Mucosa of gallbladder (tissue), 1 donor: ENCODE results near the gene SMIM32. TPM values are rescaled to one million over a fixed set of nuclear protein-coding genes. Genes with fewer than 3 reads are reported as not detected.

Experiments used
- DNase-seq: peaks from one replicate; pipeline ENCODE4 v3.0.0-alpha.2; 2020; ENCODE audit warnings: low spot score
- total RNA-seq: library from RNA; stranded (reverse); gene quantifications from one replicate; pipeline ENCODE4 v1.2.1, GENCODE V29; 2021
- donor health status: DM: no; HTN: no; CAD: no.

Gene SMIM32
- total RNA-seq, 1 donor from 2014 or later: 33.1 TPM

DNA sequence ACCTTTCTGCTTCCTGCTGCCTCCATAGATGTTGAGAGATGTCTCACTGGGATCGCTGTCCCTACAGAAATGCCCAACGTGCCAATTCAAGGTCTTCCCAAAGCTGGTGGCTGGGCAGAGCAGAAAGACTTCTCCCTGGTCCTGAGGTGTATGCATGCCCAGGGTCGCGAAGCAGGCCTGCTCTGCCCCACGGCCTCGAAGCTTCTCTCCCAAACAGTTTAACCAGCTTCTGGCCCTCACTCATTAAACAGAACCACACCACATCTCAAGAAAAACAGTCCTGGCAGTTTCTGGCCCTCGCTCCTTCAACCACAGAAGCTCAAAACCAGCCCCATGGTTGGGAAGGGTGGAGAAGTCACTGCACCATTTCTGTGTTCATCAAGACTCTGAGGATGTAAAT is 14.7 kb upstream of the SMIM32 start:
- DNase-seq: no peak

DNA sequence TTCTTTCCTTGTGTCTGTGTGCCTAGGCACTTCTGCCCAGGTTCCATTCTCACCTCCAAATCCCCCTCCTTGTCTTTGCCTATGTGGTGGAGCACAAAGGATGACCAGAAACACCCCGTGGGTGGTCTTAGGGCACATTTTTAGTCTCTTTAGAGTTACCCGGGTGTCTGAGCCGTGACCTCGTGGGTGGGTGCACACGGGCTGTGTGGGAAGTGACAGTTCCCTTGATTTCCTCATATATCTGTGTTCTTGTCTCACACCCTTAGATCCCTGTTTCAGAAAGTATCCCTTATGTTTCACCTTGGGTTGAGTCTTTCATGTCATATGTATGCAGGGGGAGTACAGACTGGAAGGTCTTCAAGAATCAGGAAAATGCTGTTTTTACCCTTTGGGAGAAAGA is 13.4 kb upstream of the SMIM32 start:
- no peak for DNase-seq

DNA sequence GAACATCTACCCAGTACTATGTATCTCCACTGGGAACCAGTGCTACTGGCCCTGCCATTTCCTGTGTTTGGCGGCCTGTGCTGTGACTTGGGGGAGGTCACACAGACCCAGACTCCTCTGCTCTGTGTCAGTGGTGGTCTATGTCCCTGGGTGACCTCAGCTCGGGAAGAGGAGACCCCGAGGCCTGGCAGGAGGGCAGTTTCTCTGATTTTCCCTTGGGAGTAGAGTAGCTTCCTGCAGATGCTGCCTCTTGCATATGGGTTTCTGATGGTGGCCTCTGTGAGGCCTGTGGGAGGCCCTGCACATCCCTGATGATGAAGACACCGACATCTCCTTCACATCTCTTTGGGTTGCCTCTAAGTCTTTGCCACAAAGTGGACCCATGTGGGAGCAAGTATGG is 13.0 kb upstream of the SMIM32 start:
- DNase-seq: no peak

DNA sequence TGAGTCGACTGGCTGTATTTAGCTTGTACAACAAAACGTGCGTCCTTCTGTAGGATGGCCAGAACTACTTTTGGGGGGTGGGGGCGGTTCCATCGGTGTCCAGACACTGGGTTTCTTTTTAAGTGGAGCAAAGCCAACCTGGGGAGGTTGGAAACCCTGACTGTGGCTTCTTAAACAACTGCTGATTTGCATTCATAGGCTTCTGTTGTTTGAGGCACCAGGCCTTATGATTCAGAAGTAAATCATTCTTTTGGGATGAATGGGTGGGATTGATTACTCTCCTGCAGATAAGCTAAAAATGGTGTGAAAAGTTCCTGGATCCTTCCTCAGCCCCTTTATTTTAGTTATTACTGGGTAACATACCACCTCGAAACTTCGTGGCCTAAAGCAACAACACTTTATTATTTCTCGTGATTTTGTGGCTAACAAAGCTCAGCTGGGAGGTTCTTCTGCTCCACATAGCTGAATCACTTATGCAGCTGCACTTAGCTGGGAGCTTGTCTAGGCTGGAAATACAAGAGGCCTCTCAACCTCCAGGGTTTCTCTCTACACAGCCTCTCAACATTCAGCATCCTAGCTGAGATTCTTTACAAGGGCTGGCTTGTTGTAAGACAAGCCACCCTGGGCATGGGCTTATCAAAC is 12.2 kb upstream of the SMIM32 start:
- no peak for DNase-seq

DNA sequence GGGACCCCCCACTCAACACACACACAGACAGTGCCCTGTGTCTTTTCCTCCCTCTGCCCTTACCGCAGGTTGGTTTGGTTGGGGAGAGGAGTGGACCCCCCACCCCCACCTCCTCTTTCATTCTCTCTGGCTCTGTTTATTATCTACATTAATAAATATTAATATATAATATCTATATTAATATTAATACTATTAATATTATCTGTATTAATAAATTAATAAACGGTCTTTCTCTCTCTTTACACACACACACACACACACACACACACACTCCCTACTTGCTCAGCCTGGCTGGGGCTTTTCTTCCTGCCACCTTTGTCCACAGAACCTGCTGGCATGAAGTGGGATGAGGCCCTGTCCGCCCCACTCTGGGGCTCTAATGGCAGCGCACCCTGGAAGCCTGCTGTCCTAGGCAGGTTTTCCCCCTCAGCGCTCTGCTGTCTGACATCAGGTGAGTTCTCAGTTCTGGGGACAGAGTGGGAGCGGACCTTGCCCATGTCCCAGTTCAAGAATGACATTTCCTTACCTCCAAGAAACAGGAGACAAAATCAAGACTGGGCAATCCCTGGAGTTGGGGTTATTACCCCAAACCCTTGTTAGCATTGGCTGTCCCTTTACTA is 10.5 kb upstream of the SMIM32 start:
- DNase-seq: no peak

DNA sequence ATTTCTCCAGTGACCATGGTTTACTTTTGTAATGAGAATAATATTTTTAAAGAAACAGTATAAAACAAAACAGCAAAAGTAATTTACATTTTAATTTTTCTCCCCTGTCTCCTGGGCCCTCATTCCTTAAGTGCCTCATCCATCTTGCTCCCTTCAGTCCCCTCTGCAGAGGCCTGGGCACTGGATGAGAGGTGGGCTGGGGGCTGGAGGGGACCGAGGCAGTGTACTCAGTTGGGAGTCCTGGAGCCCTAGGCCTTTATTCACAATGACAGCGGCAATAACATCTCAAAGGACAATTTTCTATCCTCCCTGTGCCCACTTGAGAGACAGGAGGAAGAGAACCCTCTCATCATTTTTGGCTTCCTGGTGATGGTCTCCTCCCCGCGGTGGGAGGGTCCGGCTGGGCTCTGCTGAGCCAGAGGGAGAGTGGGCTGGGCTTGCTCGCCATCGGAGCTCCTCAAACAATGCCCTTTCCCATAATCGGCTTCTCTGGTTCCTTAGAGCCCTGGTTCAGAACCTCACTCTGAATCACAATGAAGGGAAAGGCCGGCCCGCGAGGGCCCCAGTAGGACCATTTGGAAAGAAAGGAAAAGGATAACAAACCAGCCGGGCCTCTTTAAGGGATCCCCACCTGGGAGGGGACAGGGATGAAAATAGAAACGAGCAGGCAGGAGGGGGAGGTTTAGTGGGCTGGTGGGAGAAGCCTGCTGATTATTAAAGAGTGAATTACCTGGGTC is 9.7 kb upstream of the SMIM32 start:
- DNase-seq: no peak

DNA sequence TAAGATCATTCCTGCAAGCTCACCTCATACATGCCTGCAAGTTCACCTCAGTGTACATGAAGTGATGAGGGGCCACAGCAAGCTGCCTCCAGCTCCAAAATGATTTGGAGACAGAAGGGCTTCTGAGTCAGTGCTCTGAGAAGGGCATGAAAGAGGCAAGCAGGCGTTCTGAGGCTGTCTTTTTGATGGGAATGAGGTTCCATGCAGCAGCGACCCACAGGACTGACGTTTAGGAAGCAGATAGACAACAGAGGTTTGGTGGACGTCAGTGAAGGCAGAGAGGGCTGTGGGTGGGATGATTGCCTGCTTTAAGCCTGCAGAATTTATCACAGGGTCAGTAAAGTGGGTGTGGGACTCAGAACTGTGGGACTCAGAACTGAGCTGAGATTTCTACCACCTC is 8.9 kb upstream of the SMIM32 start:
- no peak for DNase-seq

DNA sequence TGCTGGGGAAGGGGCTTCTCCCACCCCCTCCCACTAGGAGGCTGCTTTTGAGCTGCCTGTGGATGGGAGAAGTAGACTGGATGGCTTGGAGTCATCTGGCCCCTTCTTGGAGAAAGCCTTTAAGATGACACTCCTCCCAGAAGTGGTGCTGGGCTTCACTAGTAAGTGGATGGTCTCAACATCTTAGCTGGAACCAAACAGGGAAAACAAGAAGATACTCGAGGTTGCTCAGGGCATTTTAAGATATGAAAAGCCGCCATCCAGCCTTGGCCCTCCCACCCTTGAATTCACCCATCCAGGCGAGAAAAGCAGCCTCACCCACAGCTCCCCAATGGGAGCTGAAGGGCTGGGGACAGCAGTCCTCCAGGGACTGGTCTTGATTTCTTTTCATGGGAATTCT is 7.8 kb upstream of the SMIM32 start:
- DNase-seq: no peak

DNA sequence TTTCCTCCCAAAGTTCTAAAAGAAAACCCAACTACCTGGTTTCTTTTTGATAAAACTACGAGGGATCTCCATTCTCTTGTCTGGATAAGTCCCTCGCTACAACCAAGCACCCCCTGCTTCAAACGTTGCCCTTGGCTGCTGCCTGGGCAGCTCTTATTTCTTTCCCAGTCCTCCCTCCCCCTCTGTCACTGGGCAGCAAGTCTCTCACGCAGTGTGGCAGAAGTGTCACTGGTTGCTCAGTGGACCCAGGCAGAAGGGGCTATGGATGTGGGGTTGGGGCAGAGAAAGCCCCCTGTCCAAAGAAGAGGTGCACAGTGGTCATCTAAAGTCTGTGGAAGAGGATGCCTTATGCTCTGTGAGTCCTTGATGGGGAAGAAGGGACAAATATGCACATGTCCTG is 7.2 kb upstream of the SMIM32 start:
- DNase-seq: no peak

DNA sequence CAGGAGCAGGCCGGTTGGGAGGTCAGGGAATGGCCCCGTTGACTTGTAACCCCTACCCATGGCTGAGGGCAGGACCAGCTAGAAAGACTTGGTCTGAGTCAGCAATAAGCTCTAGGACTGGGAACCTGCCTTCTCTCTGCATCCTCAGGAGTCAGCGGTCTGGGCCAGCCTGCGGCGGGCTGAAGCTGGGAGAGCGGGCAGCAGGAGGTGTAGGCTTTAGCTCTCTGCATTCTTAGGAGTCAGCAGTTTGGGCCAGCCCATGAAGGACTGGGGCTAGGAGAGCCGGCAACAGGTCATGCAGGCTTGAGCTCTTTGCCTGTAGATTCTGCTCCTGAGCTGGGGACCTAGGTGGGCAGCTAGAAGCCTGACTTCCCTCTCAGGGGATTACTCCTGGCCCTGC is 6.4 kb upstream of the SMIM32 start:
- no peak for DNase-seq

DNA sequence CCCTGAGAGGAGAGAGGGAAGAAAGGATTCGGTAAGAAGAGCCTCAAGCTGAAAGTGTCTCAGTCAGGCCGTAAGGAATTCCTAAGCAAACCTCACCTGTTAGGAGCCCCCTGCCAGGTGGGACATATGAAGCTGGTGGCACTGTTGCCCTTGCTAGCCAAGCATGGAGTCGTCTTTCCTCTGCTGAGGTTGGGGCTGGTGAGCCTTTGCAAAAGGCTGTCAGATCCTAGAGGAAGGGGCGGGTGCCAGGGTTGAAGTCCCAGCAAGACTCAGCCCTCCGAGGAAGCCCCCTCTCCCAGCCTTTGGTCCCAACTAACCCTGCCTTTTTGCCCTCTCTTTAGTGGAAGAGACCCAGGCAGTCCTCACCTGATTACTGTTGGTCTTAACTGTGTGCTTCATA is 5.5 kb upstream of the SMIM32 start:
- no peak for DNase-seq

DNA sequence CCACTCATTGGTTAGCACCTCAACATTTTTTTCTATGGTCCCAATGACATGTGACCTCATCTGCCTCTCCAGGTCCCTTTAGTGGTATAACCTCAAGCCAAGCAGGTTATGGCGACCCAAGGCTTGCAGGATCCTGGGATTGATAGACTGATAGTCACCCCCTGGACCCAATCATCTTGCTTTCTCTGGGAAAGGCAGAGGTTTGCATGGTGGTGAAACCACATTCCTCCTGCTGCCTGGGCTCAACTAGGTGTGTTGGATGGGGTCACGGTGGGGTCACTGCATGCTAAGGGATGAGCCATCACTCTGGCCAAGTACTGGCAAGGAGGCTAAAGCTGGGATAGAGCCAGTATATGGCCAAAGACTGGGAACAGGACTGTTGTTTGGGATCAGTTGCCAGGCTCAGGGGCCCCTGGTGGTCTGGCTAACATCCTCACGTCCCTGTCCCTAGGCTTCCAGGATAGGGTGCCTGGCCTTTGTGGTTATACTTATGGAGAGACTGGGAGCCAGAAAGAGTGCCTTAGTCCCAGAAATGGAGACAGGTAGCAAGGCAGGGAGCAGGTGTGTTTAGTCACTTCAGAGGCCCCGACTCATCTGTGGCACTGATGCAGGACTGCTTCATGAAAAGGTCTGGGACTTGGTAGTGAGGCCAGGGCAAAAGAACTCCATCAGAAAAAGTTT is 4.6 kb upstream of the SMIM32 start:
- DNase-seq: no peak

DNA sequence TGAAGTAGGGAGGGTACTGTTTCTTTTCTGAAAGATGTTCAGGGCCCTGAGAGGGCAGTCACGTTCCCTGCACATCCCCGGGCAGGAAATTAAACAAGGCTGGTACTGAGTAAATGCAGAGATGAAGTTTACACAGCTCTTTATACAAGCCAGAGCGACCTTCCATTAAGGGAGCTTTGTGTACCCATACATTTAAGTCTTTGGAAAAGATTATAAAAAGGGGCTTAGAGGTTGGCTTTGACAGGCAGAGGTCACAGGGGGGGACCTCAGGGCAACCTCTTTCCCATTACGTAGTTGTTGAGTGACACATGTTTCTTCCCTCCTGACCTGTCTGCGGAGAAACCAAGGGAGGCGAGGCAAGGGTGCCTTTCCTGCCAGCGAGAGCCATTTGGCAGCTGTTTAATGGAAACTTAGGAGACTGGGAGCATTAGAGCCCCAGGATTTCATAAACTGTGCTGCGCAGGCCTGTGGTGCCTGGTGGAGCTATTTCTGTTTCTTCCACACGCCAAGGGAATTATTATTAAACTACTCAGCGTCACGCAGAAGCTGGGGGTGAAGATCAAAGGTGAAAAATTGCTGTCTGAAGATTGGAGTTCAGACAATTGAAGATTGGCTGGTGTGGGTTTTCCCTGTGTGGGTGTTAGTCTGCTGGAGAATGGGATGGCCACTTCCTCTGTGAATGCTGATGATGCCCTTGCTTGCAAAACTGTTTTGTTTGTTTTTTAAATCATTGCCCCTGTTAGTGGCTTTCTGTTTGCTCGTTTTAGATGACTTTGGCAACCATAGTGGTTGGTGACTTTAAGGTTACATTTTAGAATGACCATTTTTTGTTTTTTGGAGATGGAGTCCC is 3.2 kb upstream of the SMIM32 start:
- DNase-seq: no peak

DNA sequence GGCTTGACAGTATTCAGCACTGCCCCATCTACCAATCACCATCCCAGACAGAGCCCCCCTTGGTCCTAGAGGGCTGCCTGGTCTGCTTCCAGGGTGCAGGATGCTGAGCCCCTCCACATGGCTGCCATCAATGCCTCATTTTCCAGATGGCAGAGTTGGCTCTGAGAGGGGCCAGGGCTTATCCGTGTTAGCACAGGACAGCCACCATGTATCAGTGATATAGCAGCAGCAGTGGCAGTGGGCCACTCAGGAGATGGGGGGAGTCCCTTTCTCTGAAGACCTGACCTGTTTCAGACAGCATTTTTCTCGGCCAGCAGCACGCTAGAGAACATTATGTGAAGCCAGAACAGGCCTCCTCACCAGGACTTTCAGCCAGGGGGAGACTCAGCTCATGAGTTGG is 1.6 kb upstream of the SMIM32 start:
- DNase-seq: no peak

DNA sequence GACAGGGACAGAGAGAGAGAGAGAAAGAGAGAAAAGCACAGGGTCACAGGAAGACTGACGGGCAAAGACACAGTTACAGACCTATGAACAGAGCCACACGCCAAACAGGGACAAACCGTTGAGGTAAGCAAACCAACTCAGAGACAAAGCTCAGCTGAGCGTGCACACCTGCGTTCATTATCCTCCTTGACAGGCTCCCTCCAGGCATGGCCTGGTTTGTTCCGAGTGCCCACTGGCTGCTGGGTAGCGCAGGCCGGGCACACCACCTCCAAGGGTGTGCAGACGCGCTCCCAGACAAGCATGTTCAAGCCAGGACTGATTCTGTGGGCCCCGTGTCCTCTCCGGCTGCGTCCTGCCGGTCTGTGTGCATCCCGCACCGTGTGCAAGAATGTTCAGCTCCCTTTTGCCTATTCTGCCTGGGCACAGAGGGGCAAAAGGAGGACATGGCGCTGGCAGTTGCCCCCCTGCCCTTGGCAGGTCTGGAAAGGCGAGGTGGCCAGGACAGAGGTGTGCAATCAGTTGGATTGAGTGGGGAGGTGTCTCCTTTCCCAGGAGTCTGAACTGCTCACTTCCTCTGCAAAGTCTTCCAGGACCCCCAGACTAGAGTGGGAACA is 467 bp upstream of the SMIM32 start:
- no peak for DNase-seq

DNA sequence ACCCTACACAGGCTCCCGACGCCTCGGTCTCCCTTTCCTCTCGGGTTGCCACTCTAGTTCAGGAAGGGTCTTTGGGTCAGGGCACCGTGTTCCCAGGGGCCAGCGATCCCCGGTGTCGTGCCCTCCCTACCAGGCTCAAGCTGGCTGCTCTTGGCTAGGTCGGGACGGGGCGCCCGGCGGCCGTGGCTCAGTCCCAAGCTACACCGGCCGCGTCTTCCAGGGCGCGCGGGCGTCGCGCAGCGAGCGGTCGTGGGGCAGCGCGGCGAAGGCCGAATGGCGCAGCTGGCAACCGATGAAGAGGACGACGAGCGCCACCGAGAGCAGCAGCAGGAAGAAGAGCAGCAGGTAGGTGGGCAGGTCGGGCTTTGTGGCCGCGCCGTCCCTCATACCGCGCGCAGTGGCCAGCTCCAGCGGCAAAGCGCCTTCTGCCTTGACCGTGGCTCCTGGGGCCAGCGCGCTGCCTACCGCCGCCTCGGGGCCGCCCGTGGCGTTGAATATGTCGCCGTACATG is 892 bp downstream of the SMIM32 start:
- DNase-seq: no peak

DNA sequence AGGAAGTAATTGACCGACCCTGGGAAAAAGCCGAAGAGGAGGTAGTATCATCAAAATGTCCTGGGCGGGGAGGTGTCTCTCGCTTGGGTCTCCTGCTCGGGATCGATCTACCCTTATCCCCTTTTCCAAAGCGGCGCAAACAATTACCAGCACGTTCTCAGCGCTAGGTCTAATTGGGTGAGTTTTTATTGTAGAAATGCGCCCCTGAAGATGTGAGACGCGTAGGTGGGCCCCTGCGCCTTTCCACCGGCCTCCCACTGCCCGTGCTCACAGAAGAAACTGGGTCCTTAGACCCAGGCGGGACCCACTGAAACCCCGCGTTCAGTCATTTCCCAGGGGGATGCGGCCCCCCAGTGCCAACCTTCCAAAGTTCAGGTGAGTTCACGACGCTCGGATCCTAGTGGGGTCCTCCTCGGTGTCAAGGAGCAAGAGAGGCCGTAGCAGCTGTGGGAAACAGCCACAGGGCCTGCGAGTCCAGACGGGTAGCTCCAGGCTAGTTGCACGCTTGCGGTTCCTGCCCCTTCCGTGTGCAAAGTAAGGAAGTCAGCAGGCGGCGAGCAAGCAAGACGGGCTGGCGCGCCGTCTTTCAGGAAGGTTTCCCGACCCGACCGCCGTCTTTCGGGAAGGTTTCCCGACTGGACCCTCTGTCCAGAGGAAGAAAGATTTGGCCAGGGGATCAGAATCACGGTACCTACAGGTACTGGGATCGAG is 1.5 kb downstream of the SMIM32 start:
- DNase-seq: no peak

DNA sequence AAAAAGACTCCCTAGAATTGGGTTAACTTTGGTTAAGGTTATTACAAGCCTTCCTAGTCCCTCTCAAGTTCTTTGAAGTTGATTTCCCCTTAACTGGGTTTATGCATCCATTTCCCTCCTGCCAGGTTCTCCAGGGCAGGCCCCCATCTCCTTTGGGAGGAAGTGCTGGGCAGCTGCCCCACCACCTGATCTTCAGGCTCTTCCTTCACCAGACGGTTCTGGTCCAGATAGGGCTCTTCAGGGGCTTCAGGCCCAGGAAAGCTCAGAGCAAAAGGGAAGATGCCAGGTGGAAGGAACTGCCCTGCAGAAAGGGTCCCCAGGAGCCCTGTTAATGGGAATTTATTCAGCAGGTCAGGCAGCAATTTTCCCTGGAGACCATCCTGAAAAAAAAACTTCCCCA is 2.1 kb downstream of the SMIM32 start:
- no peak for DNase-seq

DNA sequence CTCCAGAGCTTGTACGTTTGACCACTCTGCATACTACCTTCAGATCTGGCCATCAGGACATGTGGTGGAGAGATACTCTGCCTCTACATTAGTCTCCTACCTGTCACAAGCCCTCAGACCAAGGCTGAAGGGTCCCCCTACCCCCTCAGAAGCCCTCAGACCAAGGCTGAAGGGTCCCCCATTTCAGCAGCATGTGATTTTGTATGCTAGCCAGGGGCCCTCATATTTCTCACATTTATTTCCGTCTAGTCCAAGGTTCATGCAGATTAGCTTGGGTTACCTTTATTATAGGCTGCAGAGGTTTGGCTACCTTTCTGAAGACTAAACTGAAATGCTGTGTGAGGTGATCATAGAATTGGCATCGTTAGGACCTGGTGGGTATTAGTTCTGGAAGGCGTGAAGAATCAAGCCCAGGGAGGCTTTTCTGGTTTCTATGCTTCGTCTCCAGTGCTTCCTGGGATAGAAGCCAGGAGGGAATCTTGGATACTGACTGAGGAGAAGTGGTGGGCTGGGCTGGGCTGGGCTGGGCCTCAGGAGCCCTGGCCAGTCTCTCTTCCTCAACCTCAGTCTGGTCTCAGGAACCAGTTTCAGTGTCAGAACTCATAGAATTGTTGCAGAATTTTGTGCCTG is 2.8 kb downstream of the SMIM32 start:
- DNase-seq: no peak

DNA sequence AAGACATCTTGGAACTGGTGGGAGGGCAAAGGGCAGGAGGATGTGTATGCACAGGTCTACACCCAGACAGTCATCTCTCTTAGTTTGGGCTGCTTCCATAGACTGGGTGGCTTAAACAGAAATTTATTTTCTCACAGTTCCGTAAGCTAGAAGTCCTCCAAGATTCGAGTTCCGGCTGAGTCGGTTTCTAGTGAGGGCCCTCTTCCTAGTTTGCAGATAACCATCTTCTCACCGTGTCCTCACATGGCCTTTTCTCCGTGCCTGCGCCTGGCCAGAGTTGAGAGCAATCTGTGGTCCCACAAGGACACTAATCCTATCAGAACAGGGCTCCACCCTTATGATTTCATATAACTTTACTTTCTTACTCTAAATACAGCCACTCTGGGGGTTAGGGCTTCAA is 4.1 kb downstream of the SMIM32 start:
- DNase-seq: no peak
